ENCODE measurements around the gene FGD2. TPM values are rescaled to one million over a fixed set of nuclear protein-coding genes. Genes with fewer than 3 reads are reported as not detected.

The FGD2 gene
- total RNA-seq, 2 donors from 2014 or later = not detected

DNA sequence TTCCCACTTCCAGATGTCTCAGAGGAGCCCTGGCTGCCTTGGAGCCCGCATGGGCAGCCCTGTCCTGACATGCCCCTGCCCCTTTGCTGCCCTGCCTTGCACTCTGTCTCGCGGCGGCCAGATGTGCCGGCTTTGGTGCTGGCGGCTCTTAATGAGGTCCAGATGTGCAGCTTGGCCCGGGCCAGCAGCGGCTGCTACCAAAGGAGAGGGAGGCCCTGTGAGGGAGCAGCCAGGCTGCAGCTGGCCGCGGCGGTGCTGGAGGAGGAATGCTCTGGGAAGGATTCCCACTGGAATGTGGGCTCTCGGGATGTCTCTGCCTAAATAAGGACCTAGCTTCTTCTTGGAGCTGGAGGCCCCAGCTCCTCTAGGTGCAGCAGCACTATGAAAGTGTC lies 72.4 kb downstream of the FGD2 start:
- Mint-ChIP-seq H3K9me3 (peaks cover 1% of the 10 kb centered on the region), H3K27me3 (ENCODE audit: insufficient read depth) (no peaks in the 10 kb centered on the region), H3K4me3 (no peak overlapping the region), H3K27ac (no peak overlapping the region), H3K36me3 (ENCODE audit: low read depth) (no peaks in the 10 kb centered on the region), H3K4me1 (peaks cover 2% of the 10 kb centered on the region)
- Histone ChIP-seq H3K4me3 (ENCODE audit: low read length) (no peak overlapping the region), H3K4me1 (ENCODE audit: control insufficient read depth, insufficient read depth, low read length) (no peaks in the 10 kb centered on the region), H3K9ac (ENCODE audit: extremely low read depth, low read length, poor library complexity, severe bottlenecking) (no peak overlapping the region), H3K36me3 (ENCODE audit: control insufficient read depth, insufficient read depth, low read length) (no peaks in the 10 kb centered on the region), H3K27ac (ENCODE audit: low read depth, low read length) (no peak overlapping the region), H3K9me3 (ENCODE audit: control insufficient read depth, low read length) (no peaks in the 10 kb centered on the region), H3K27me3 (ENCODE audit: control insufficient read depth, insufficient read depth, low read length, poor library complexity, severe bottlenecking) (no peaks in the 10 kb centered on the region)
- 67 to 84% methylated on average over 4 to 12 of the region's 12 CpGs for WGBS, 2 experiments (ENCODE audit: insufficient coverage in 1 of 2, insufficient read length in 1 of 2)
- TF ChIP-seq, protein P1, sequence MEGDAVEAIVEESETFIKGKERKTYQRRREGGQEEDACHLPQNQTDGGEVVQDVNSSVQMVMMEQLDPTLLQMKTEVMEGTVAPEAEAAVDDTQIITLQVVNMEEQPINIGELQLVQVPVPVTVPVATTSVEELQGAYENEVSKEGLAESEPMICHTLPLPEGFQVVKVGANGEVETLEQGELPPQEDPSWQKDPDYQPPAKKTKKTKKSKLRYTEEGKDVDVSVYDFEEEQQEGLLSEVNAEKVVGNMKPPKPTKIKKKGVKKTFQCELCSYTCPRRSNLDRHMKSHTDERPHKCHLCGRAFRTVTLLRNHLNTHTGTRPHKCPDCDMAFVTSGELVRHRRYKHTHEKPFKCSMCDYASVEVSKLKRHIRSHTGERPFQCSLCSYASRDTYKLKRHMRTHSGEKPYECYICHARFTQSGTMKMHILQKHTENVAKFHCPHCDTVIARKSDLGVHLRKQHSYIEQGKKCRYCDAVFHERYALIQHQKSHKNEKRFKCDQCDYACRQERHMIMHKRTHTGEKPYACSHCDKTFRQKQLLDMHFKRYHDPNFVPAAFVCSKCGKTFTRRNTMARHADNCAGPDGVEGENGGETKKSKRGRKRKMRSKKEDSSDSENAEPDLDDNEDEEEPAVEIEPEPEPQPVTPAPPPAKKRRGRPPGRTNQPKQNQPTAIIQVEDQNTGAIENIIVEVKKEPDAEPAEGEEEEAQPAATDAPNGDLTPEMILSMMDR (conservative IDR thresholded peaks at IDR 0.05) = no peak
- DNase-seq = peak; percentile 83

Other genes with a start within 250 kb of the FGD2 start
- gene CPNE5, start 166.2 kb upstream of the FGD2 start, total RNA-seq = under 1 TPM; 0.26 to 0.42 TPM
- 10 to 100 TPM; 36.7 to 53.3 TPM for gene PPIL1, start 130.9 kb upstream of the FGD2 start, total RNA-seq
- 10 to 100 TPM; 13.9 to 16.8 TPM for gene C6orf89, start 119.7 kb upstream of the FGD2 start, total RNA-seq
- gene PI16, start 50.9 kb upstream of the FGD2 start, total RNA-seq = not detected
- gene MTCH1, start 19.5 kb upstream of the FGD2 start, total RNA-seq = 100 to 1,000 TPM; 226 to 235 TPM
- gene PIM1, start 164.5 kb downstream of the FGD2 start, total RNA-seq = 10 to 100 TPM; 43.9 to 65.3 TPM

Data from endodermal cell (in vitro differentiated cells).